HepG2 (cell line): ENCODE data around the gene RSL1D1. TPM values are rescaled to one million over a fixed set of nuclear protein-coding genes. Genes with fewer than 3 reads are reported as not detected.

Experiments
- BCL6 ChIP-seq: IDR thresholded peaks from 2 replicates; pipeline ENCODE4 v1.6.1; 2016; ENCODE audit warnings: missing genetic modification reagents, missing compliant biosample characterization
- CCDC6 ChIP-seq: sonication (generic); formaldehyde crosslinking; IDR thresholded peaks from 2 replicates; pipeline ENCODE4 v1.8.1; 2022; ENCODE audit warnings: mild to moderate bottlenecking, missing genetic modification reagents, moderate library complexity
- CENPT ChIP-seq: sonication (generic); formaldehyde crosslinking; IDR thresholded peaks from 2 replicates; pipeline ENCODE4 v1.8.0; 2022; ENCODE audit warnings: low read depth, mild to moderate bottlenecking, moderate library complexity, missing genetic modification reagents
- CREM ChIP-seq, 2 experiments: sonication (generic) in 1 of 2; formaldehyde crosslinking in 1 of 2; IDR thresholded peaks; 2 replicates each; pipeline versions ENCODE4 v1.4.0 to v1.6.1; 2016 to 2020; ENCODE audit warnings: antibody characterized with exemption in 1 of 2, mild to moderate bottlenecking in 1 of 2, missing genetic modification reagents in 1 of 2
- DBP ChIP-seq: sonication (generic); formaldehyde crosslinking; IDR thresholded peaks from 2 replicates; pipeline ENCODE4 v1.4.0; 2020; ENCODE audit warnings: missing genetic modification reagents; ENCODE audit errors: not compliant biosample characterization
- NR2F2 ChIP-seq: IDR thresholded peaks from 2 replicates; pipeline ENCODE4 v1.6.1; 2012; ENCODE audit warnings: low read depth, inconsistent platforms, borderline replicate concordance
- RAD21 ChIP-seq: fragments of 450-650 bp; formaldehyde crosslinking; IDR thresholded peaks from 2 replicates; pipeline ENCODE4 v1.5.0; 2020; ENCODE audit warnings: mild to moderate bottlenecking
- RARG ChIP-seq: sonication (generic); formaldehyde crosslinking; IDR thresholded peaks from 2 replicates; pipeline ENCODE4 v1.4.0; 2020; ENCODE audit warnings: low read depth, mild to moderate bottlenecking, missing genetic modification reagents
- RFX5 ChIP-seq: IDR thresholded peaks from 2 replicates; pipeline ENCODE4 v1.6.1; 2011; ENCODE audit warnings: low read depth, low read length, improper control_type of control experiment
- SATB2 ChIP-seq: sonication (generic); formaldehyde crosslinking; IDR thresholded peaks from 2 replicates; pipeline ENCODE4 v1.5.0; 2020; ENCODE audit warnings: missing genetic modification reagents
- SMARCC2 ChIP-seq: fragments of 450-650 bp; IDR thresholded peaks from 2 replicates; pipeline ENCODE4 v1.6.1; 2017; ENCODE audit warnings: antibody characterized with exemption, mild to moderate bottlenecking
- TMF1 ChIP-seq: sonication (generic); formaldehyde crosslinking; IDR thresholded peaks from 2 replicates; pipeline ENCODE4 v1.8.1; 2022; ENCODE audit warnings: low read depth, missing genetic modification reagents
- TOE1 ChIP-seq: sonication (generic); formaldehyde crosslinking; IDR thresholded peaks from 2 replicates; pipeline ENCODE4 v1.4.0; 2020; ENCODE audit warnings: mild to moderate bottlenecking, missing genetic modification reagents
- YY1 ChIP-seq: IDR thresholded peaks from 2 replicates; pipeline ENCODE4 v1.6.1; 2011; ENCODE audit warnings: low read length, low read depth, moderate library complexity, mild to moderate bottlenecking; ENCODE audit not compliant: insufficient read depth, insufficient replicate concordance
- ZC3H13 ChIP-seq: sonication (generic); formaldehyde crosslinking; IDR thresholded peaks from 2 replicates; pipeline ENCODE4 v1.8.1; 2023; ENCODE audit warnings: mild to moderate bottlenecking, missing genetic modification reagents, moderate library complexity
- ZNF281 ChIP-seq: sonication (generic); formaldehyde crosslinking; IDR thresholded peaks from 2 replicates; pipeline ENCODE4 v1.4.0; 2020; ENCODE audit warnings: missing genetic modification reagents, borderline replicate concordance
- ZNF335 ChIP-seq: sonication (generic); formaldehyde crosslinking; IDR thresholded peaks from 2 replicates; pipeline ENCODE4 v1.4.0; 2020; ENCODE audit warnings: missing genetic modification reagents
- ZNF564 ChIP-seq: sonication (generic); formaldehyde crosslinking; IDR thresholded peaks from 2 replicates; pipeline ENCODE4 v1.8.1; 2023; ENCODE audit warnings: mild to moderate bottlenecking, missing genetic modification reagents
- ZNF720 ChIP-seq: sonication (generic); formaldehyde crosslinking; IDR thresholded peaks from 2 replicates; pipeline ENCODE4 v1.4.0; 2020; ENCODE audit warnings: missing genetic modification reagents
- ZNF777 ChIP-seq: sonication (generic); formaldehyde crosslinking; IDR thresholded peaks from 2 replicates; pipeline ENCODE4 v1.4.0; 2020; ENCODE audit warnings: missing genetic modification reagents
- ZNF83 ChIP-seq: sonication (generic); formaldehyde crosslinking; IDR thresholded peaks from 2 replicates; pipeline ENCODE4 v1.4.0; 2020; ENCODE audit warnings: missing genetic modification reagents, mild to moderate bottlenecking, borderline replicate concordance
- polyA plus RNA-seq, 8 experiments: library from polyadenylated mRNA; depleted of rRNA in 3 of 8; stranded (reverse) in 7 of 8; unstranded in 1 of 8; fragments of >200 nt; fragmentation: Illumina TruSeq in 4 of 8; extraction: Trizol in 4 of 8; gene quantifications; 2 replicates each; pipeline versions ENCODE4 v1.2.1 to v1.2.3, GENCODE V29; 2011 to 2016; ENCODE audit warnings: low read depth in 4 of 8, missing spikeins in 1 of 8, mixed read lengths in 1 of 8; ENCODE audit not compliant: insufficient read depth in 1 of 8
- total RNA-seq, 5 experiments: library from RNA; depleted of rRNA; stranded (reverse); fragments of >200 nt; fragmentation: Illumina TruSeq; extraction: Trizol; gene quantifications; 2 replicates each; pipeline ENCODE4 v1.2.3, GENCODE V29; 2016; ENCODE audit warnings: low read depth in 1 of 5
- TF ChIP-seq, protein P1 (sequence below): sonication (generic); formaldehyde crosslinking; IDR thresholded peaks from 2 replicates; pipeline ENCODE4 v1.9.0; 2021; ENCODE audit warnings: missing genetic modification reagents, borderline replicate concordance
- TF ChIP-seq, protein P2 (sequence below): sonication (generic); formaldehyde crosslinking; IDR thresholded peaks from 2 replicates; pipeline ENCODE4 v1.8.1; 2023; ENCODE audit warnings: mild to moderate bottlenecking, missing genetic modification reagents, borderline replicate concordance

The RSL1D1 gene
- total and polyA plus RNA-seq, 2 of the 13 experiments (the other 11 are each of a cell fraction or from before 2014, with no cell fraction given): 187 to 343 TPM

GRCh38 chr16:11796227-11797165 is 54.8 kb downstream of the RSL1D1 start (continued):
- TF ChIP-seq, protein P1, sequence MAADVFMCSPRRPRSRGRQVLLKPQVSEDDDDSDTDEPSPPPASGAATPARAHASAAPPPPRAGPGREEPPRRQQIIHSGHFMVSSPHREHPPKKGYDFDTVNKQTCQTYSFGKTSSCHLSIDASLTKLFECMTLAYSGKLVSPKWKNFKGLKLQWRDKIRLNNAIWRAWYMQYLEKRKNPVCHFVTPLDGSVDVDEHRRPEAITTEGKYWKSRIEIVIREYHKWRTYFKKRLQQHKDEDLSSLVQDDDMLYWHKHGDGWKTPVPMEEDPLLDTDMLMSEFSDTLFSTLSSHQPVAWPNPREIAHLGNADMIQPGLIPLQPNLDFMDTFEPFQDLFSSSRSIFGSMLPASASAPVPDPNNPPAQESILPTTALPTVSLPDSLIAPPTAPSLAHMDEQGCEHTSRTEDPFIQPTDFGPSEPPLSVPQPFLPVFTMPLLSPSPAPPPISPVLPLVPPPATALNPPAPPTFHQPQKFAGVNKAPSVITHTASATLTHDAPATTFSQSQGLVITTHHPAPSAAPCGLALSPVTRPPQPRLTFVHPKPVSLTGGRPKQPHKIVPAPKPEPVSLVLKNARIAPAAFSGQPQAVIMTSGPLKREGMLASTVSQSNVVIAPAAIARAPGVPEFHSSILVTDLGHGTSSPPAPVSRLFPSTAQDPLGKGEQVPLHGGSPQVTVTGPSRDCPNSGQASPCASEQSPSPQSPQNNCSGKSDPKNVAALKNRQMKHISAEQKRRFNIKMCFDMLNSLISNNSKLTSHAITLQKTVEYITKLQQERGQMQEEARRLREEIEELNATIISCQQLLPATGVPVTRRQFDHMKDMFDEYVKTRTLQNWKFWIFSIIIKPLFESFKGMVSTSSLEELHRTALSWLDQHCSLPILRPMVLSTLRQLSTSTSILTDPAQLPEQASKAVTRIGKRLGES: 0 out of 2 replicates have a peak, but pooled peaks have one; percentile 37
- TF ChIP-seq RAD21 (CRISPR knock-in tag) (peak; percentile 49), TOE1 (CRISPR knock-in tag) (no peak), RFX5 (no peak), CCDC6 (no peak), SMARCC2 (no peak), CREM (IDR thresholded peaks at IDR 0.05) (no peak), CREM (CRISPR knock-in tag; IDR thresholded peaks at IDR 0.05) (no peak), BCL6 (CRISPR knock-in tag) (no peak; the same call in 1 of the 2 replicates), DBP (CRISPR knock-in tag) (peak; percentile 76), YY1 (no peak), NR2F2 (no peak), ZNF83 (CRISPR knock-in tag) (0 out of 2 replicates have a peak, but pooled peaks have one; percentile 48), ZNF335 (peak; percentile 88; the same call in 1 of the 2 replicates), ZC3H13 (CRISPR knock-in tag) (peak; percentile 52; the same call in 1 of the 2 replicates), SATB2 (peak; percentile 37; the same call in 1 of the 2 replicates), TMF1 (CRISPR knock-in tag) (0 out of 2 replicates have a peak, but pooled peaks have one; percentile 2), ZNF564 (CRISPR knock-in tag) (no peak), ZNF281 (CRISPR knock-in tag) (no peak), RARG (CRISPR knock-in tag) (no peak), CENPT (no peak), ZNF720 (CRISPR knock-in tag) (no peak), ZNF777 (CRISPR knock-in tag) (0 out of 2 replicates have a peak, but pooled peaks have one; percentile 38)
- TF ChIP-seq, protein P2, sequence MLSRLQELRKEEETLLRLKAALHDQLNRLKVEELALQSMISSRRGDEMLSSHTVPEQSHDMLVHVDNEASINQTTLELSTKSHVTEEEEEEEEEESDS (CRISPR knock-in tag): 0 out of 2 replicates have a peak, but pooled peaks have one; percentile 28
